NCI-H2029 treated with DMSO at 0.1 percent for 48 hours (cell line): ENCODE measurements around the gene GRID2.

ENCODE experiments used
- DNase-seq: peaks from one replicate; lab custom pipeline; 2025; lab: John Stamatoyannopoulos, UW

GRID2 gene

GRCh38 chr4:93414041-93414550 is 1110.3 kb downstream of the GRID2 start:
- DNase-seq: no peak

- DNase-seq: no peak
Measured at GRCh38 chr4:93416344-93417128, 1112.8 kb downstream of the GRID2 start.

- no peak for DNase-seq
Measured at GRCh38 chr4:93431371-93431770, 1127.6 kb downstream of the GRID2 start.

DNA sequence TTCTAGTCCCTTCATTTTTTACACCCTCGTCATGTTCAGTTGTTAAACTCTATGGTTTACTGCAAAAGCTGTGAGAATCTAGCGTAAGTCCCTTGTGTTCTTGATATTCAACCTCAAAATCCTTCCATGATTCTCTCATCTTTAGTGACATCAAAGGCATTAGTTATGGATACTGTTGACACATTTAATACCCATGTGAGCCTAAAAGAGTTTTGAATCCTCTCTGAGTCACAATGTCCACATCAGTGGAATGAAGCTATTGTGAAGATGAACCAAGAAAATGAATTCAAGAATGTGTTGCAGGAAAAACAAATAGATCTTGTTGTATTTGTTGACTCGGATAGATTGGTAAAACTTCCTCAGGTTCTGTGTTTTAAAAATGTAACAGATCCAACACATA is 1130.1 kb downstream of the GRID2 start:
- DNase-seq: no peak

GRCh38 chr4:93436000-93436626 is 1132.3 kb downstream of the GRID2 start:
- DNase-seq: no peak

GRCh38 chr4:93437991-93438390 is 1134.2 kb downstream of the GRID2 start:
- DNase-seq: no peak

DNA sequence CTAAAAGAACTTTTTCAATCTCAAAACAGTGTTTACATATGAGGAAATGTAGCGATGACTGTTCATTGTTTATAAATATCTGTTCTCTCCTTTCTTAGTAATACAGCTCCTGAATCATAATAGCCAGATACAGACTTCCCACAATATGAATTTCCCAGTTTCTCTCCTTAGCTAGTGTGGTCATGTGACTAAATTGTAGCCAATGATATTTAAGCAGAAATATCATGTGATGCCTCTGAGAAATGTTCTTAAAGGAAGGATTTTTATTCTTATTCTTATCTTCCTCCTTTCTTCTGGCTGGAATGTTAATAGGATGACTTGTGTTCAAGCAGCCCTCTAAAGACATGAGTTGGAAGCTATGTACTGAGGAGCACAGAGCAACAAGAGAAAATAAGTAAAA is 1141.1 kb downstream of the GRID2 start:
- no peak for DNase-seq

- no peak for DNase-seq
Measured at GRCh38 chr4:93446038-93446437, 1142.3 kb downstream of the GRID2 start.

DNA sequence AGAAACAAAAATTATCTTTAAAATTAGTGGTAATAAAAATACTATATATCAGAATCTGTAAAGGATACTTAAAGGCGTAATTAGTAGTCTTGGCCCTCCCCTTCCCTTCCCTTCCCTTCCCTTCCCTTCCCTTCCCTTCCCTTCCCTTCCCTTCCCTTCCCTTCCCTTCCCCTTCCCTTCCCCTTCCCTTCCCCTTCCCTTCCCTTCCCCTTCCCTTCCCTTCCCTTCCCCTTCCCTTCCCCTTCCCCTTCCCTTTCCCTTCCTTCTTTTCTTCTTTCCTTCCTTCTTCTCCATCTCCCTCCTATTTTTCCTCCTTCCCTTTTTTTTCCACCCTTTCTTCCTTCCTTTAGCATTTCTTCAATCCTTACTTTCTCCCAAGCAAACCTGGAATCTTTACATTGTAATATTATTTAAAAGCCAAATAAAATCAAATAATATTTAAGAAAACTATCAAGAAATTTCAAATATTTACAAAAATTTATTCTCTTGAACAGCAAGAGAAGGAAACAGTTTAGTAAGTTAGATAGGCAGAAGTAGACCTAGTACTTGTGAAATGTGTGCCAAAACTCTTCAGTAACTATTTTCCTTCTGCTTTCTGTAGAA is 1145.0 kb downstream of the GRID2 start:
- DNase-seq: no peak

DNA sequence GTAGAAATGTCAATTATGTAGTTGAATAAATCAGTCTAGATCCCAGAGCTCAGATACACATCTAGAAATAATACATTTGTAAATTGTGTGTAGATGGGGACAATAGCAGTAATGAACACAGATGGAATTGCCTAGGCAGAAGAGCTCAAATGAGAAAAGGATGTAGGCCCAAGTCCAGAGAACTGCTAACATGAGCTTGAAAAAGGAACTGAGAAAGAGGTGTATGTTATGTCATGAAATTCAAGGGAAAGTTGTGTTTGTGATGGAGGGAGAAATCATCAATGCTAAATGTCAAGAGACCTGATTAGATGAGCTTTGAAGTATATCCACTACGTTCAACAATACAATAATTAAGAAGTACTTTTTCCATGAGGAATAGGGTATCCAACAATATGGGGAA is 1148.2 kb downstream of the GRID2 start:
- DNase-seq: no peak

- no peak for DNase-seq
Measured at GRCh38 chr4:93461541-93461940, 1157.8 kb downstream of the GRID2 start.

- DNase-seq: no peak
Measured at GRCh38 chr4:93466446-93466845, 1162.7 kb downstream of the GRID2 start.

GRCh38 chr4:93467484-93468155 is 1163.9 kb downstream of the GRID2 start:
- DNase-seq: no peak

- DNase-seq: no peak
Measured at GRCh38 chr4:93469560-93469959, 1165.8 kb downstream of the GRID2 start.

DNA sequence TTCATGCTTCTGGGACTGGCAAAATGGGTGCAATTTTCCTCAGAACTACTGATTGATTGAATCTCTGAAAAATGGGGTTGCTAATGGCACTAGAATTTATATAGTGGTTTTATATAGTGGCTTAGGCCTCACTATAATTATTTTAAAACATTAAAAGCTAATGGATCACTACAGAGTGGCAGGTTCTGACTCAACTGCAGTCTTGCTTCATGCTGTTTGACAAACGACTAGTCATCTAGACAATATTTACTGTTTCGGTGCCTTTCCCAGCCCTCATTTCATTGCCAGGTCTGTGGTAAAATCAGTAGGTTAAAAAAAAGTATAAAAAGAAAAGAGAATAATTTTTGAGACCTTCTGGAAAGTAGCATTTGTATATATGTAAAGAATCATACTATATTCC is 1172.0 kb downstream of the GRID2 start:
- no peak for DNase-seq

- DNase-seq: no peak
Measured at GRCh38 chr4:93478805-93479204, 1175.0 kb downstream of the GRID2 start.

DNA sequence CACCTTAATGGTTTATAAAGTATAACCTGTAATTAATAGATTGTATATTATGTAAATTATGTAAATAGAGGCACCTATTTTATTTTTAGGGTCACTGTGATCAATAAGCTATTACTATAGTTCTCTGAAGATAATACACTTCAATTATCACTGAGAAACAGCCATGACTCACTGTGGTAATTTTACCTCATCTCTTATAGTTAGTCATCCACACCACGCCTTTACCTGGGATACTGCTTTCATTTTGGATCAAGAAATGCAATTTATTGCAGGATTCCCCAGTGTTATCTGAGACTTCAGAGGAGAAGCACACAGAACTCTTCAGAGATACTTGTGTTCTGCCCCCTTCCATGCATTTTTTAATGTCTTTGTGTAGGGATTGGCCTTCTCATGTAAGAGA is 1176.7 kb downstream of the GRID2 start:
- no peak for DNase-seq

DNA sequence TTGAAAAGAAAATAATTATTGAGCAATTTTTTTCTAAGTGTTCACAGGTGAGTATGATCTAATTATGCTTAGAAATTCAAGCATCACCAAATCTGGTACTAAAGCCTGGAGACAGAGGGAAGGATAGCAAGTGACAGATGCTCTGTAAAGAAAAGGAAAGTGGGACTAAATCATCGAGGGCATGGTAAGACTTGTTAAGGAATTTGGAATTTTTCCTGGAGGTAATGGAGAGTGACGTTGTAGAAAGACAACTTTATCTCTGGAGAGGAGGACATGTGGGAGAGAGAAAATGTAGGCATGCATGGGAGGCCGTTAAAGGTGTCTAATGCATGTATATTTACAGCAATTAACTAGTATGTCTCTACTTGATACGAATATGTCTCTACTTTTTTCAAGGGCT is 1191.6 kb downstream of the GRID2 start:
- no peak for DNase-seq

DNA sequence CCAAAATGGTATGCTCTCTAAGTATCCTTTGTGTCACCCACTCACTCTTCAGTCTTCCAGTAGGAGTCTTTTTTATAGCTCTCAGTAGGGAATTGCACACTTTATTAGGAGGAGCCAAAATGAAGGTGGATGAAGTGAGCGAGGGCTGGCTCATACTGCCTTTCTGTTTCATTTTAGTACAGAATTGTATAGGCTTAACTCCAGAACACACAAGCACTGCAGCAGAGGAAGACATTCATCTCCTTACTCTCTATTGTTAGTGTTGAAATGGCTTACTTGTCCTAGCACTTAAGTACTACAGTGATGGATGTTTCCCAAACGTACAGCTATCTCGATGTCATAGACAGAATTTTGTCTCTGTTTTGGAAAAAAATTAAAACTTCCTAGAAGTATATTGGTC is 1197.5 kb downstream of the GRID2 start:
- no peak for DNase-seq

DNA sequence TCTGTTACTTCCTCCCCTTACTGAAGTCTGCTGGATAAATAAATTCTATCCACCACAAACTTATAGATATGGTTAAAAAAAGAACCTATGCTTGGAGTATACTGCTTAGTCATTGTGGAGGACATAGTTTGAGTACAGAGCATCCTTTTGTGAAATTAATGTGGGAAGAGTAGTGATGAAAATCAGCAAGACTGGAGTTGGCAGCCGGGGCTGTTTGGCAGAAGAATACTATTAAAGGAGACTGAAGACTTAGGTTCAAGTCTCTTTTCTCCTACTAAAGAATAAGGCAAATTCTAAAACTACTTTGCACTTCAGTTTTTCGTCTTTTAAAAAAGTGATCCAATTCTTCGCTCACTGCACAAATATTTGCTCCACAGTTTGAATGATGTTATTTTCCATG is 1198.2 kb downstream of the GRID2 start:
- no peak for DNase-seq

DNA sequence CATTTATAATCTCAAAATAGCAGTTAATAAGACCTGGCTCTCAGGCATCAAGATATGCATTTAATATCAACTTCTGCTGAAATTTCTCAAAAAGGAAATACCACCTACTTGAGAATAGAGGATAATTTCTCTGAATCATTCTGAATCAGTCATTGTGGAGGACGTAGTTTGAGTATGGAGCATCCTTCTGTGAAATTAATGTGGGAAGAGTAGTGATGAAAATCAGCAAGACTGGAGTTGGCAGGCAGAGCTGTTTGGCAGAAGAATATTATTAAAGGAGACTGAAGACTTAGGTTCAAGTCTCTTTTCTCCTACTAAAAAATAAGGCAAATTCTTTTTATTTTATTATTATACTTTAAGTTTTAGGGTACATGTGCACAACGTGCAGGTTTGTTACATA is 1199.2 kb downstream of the GRID2 start:
- DNase-seq: no peak

GRCh38 chr4:93513851-93514250 is 1210.1 kb downstream of the GRID2 start:
- DNase-seq: no peak

GRCh38 chr4:93515208-93515607 is 1211.4 kb downstream of the GRID2 start:
- DNase-seq: no peak
